ENCODE measurements around the gene IRGC.

The IRGC gene

GRCh38 chr19:43704002-43704705, 11.7 kb upstream of the IRGC start:
- no peaks in the 10 kb centered on the region for H3F3A ChIP-seq (ENCODE audit: insufficient read depth)
- H3K9me2 ChIP-seq (replicated peaks; ENCODE audit: insufficient read depth, low read length) = no peaks in the 10 kb centered on the region
- TF ChIP-seq EZH2phosphoT487 (conservative IDR thresholded peaks at IDR 0.05; ENCODE audit: low read length) (no peak), CTCF (IDR thresholded peaks at IDR 0.05; ENCODE audit: insufficient read depth, low read length, poor library complexity, severe bottlenecking) (no peak)
- no peak overlapping the region for H2AFZ ChIP-seq (ENCODE audit: low read depth, low read length, severe bottlenecking)
- H3K4me3 ChIP-seq (ENCODE audit: insufficient read depth, low read length, poor library complexity, severe bottlenecking) = no peak overlapping the region
- H3K27ac ChIP-seq (ENCODE audit: low read depth, low read length) = no peak overlapping the region
- no peak overlapping the region for H3K9ac ChIP-seq (ENCODE audit: low read length)
- H4K20me1 ChIP-seq (ENCODE audit: low read depth, low read length) = no peaks in the 10 kb centered on the region
- H3K79me2 ChIP-seq (ENCODE audit: insufficient read depth, low read length) = no peaks in the 10 kb centered on the region
- peaks cover 6% of the 10 kb centered on the region for H3K9me3 ChIP-seq (ENCODE audit: insufficient read depth, low read length)
- H3K36me3 ChIP-seq (ENCODE audit: low read length) = no peaks in the 10 kb centered on the region
- H3K4me2 ChIP-seq (ENCODE audit: low read depth, low read length, poor library complexity, severe bottlenecking) = no peak overlapping the region
- no peaks in the 10 kb centered on the region for H3K27me3 ChIP-seq (ENCODE audit: low read length)

- no peaks in the 10 kb centered on the region for H3K9me2 ChIP-seq (replicated peaks; ENCODE audit: insufficient read depth, low read length)
- no peaks in the 10 kb centered on the region for H3F3A ChIP-seq (ENCODE audit: insufficient read depth)
- no peak overlapping the region for H3K9ac ChIP-seq (ENCODE audit: low read length)
- H2AFZ ChIP-seq (ENCODE audit: low read depth, low read length, severe bottlenecking) = no peak overlapping the region
- no peaks in the 10 kb centered on the region for H3K36me3 ChIP-seq (ENCODE audit: low read length)
- H3K9me3 ChIP-seq (ENCODE audit: insufficient read depth, low read length) = peaks cover 7% of the 10 kb centered on the region
- no peak for TF ChIP-seq CTCF (IDR thresholded peaks at IDR 0.05; ENCODE audit: insufficient read depth, low read length, poor library complexity, severe bottlenecking)
- TF ChIP-seq EZH2phosphoT487 (conservative IDR thresholded peaks at IDR 0.05; ENCODE audit: low read length) = no peak
- H3K79me2 ChIP-seq (ENCODE audit: insufficient read depth, low read length) = no peaks in the 10 kb centered on the region
- no peak overlapping the region for H3K27ac ChIP-seq (ENCODE audit: low read depth, low read length)
- H4K20me1 ChIP-seq (ENCODE audit: low read depth, low read length) = no peaks in the 10 kb centered on the region
- H3K27me3 ChIP-seq (ENCODE audit: low read length) = no peaks in the 10 kb centered on the region
- no peak overlapping the region for H3K4me3 ChIP-seq (ENCODE audit: insufficient read depth, low read length, poor library complexity, severe bottlenecking)
- H3K4me2 ChIP-seq (ENCODE audit: low read depth, low read length, poor library complexity, severe bottlenecking) = no peak overlapping the region
These were observed 10.1 kb upstream of the IRGC start for GRCh38 chr19:43705729-43706128.

- H2AFZ ChIP-seq (ENCODE audit: low read depth, low read length, severe bottlenecking) = no peak overlapping the region
These were observed 8.6 kb upstream of the IRGC start for GRCh38 chr19:43707158-43707712.

More at GRCh38 chr19:43707158-43707712, 8.6 kb upstream of the IRGC start:
- no peaks in the 10 kb centered on the region for H4K20me1 ChIP-seq (ENCODE audit: low read depth, low read length)
- no peaks in the 10 kb centered on the region for H3F3A ChIP-seq (ENCODE audit: insufficient read depth)
- no peaks in the 10 kb centered on the region for H3K9me2 ChIP-seq (replicated peaks; ENCODE audit: insufficient read depth, low read length)
- no peaks in the 10 kb centered on the region for H3K79me2 ChIP-seq (ENCODE audit: insufficient read depth, low read length)
- H3K36me3 ChIP-seq (ENCODE audit: low read length) = no peaks in the 10 kb centered on the region
- H3K27me3 ChIP-seq (ENCODE audit: low read length) = no peaks in the 10 kb centered on the region
- no peak for TF ChIP-seq EZH2phosphoT487 (conservative IDR thresholded peaks at IDR 0.05; ENCODE audit: low read length)
- no peak for TF ChIP-seq CTCF (IDR thresholded peaks at IDR 0.05; ENCODE audit: insufficient read depth, low read length, poor library complexity, severe bottlenecking)
- H3K9ac ChIP-seq (ENCODE audit: low read length) = no peak overlapping the region
- no peak overlapping the region for H3K4me3 ChIP-seq (ENCODE audit: insufficient read depth, low read length, poor library complexity, severe bottlenecking)
- H3K4me2 ChIP-seq (ENCODE audit: low read depth, low read length, poor library complexity, severe bottlenecking) = no peak overlapping the region
- peaks cover 7% of the 10 kb centered on the region for H3K9me3 ChIP-seq (ENCODE audit: insufficient read depth, low read length)
- H3K27ac ChIP-seq (ENCODE audit: low read depth, low read length) = no peak overlapping the region

Measured in SU-DHL-6 (cell line).